ENCODE data around the gene ULK2.

GRCh38 chr17:19768046-19768782 is 99.5 kb downstream of the ULK2 start:
- TF ChIP-seq CTCF (IDR thresholded peaks at IDR 0.05): no peak
- TF ChIP-seq POLR2A (IDR thresholded peaks at IDR 0.05): no peak
- no peak for TF ChIP-seq EP300 (IDR thresholded peaks at IDR 0.05)
